Measurements from ENCODE around the gene APOM. TPM values are rescaled to one million over a fixed set of nuclear protein-coding genes. Genes with fewer than 3 reads are reported as not detected.

Gene APOM
- total and polyA plus RNA-seq, 7 experiments from 2014 or later = 0.78 to 5.0 (median 3.6) TPM

GRCh38 chr6:31633447-31633846 is 22.2 kb upstream of the APOM start:
- POLR2A ChIA-PET = interaction anchor here (1.0 to 1.1 kb wide), 2 partner anchors 18 to 51 kb away, joined by 3 read pairs; partner anchors contain the start of gene LTB
- Mint-ChIP-seq H3K27me3 (no peaks in the 10 kb centered on the region), H3K27ac (peak overlapping the region in 1 of 9 donors; percentile 51), H3K4me1 (peaks cover 0 to 5% (median 0%) of the 10 kb centered on the region in 7 donors), H3K4me3 (no peak overlapping the region), H3K9me3 (no peaks in the 10 kb centered on the region), H3K36me3 (peaks cover 8 to 50% (median 19%) of the 10 kb centered on the region in 5 donors)
- DNase-seq = no peak
- CTCF ChIA-PET = interaction anchor here (1.7 kb wide), 1 partner anchor 18 kb away, joined by 4 read pairs; no protein-coding TSS in a partner anchor
- no peak for ATAC-seq
- no peaks in the 10 kb centered on the region for H3K9me3 ChIP-seq (ENCODE audit: control insufficient read depth in 2 of 3, low read length in 3 of 3)
- no peaks in the 10 kb centered on the region for H3K27me3 ChIP-seq (ENCODE audit: control insufficient read depth in 2 of 2, insufficient read depth in 2 of 2, low read length in 2 of 2)
- H3K36me3 ChIP-seq (ENCODE audit: control insufficient read depth in 2 of 3, insufficient read depth in 3 of 3, low read length in 3 of 3) = peaks cover 15 to 97% (median 21%) of the 10 kb centered on the region in 3 experiments
- H3K4me3 ChIP-seq (ENCODE audit: low read length) = no peak overlapping the region
- intact Hi-C loops (cut with micrococcal nuclease) = no loop called here
- H3K4me1 ChIP-seq (ENCODE audit: control insufficient read depth in 2 of 2, insufficient read depth in 2 of 2, low read length in 2 of 2) = no peaks in the 10 kb centered on the region
- no peak overlapping the region for H3K27ac ChIP-seq (ENCODE audit: low read depth, low read length)

- Histone ChIP-seq H3K9me3 (ENCODE audit: control insufficient read depth in 2 of 3, low read length in 3 of 3) (no peaks in the 10 kb centered on the region), H3K27ac (ENCODE audit: low read depth, low read length) (no peak overlapping the region), H3K36me3 (ENCODE audit: control insufficient read depth in 2 of 3, insufficient read depth in 3 of 3, low read length in 3 of 3) (peaks cover 15 to 94% (median 18%) of the 10 kb centered on the region in 3 experiments), H3K4me3 (ENCODE audit: low read length) (no peak overlapping the region), H3K4me1 (ENCODE audit: control insufficient read depth in 2 of 2, insufficient read depth in 2 of 2, low read length in 2 of 2) (no peaks in the 10 kb centered on the region), H3K27me3 (ENCODE audit: control insufficient read depth in 2 of 2, insufficient read depth in 2 of 2, low read length in 2 of 2) (no peaks in the 10 kb centered on the region)
- Mint-ChIP-seq H3K27ac (peak overlapping the region in 3 of 9 donors; percentile 27 to 76 (median 46)), H3K27me3 (no peaks in the 10 kb centered on the region), H3K36me3 (peaks cover 8 to 44% (median 19%) of the 10 kb centered on the region in 5 donors), H3K9me3 (no peaks in the 10 kb centered on the region), H3K4me1 (peaks cover 0 to 5% (median 0%) of the 10 kb centered on the region in 7 donors), H3K4me3 (no peak overlapping the region)
- intact Hi-C loops (cut with micrococcal nuclease) = no loop called here
- ATAC-seq (no peak), DNase-seq (no peak)
- POLR2A ChIA-PET = interaction anchor here (0.9 to 1.0 kb wide), 2 partner anchors 52 to 54 kb away, joined by 3 read pairs; partner anchors contain the start of gene LTB
- CTCF ChIA-PET = interaction anchor here (1.7 kb wide), 1 partner anchor 17 kb away, joined by 4 read pairs; no protein-coding TSS in a partner anchor
These were observed 21.6 kb upstream of the APOM start for GRCh38 chr6:31634131-31634530.

- Histone ChIP-seq H3K36me3 (ENCODE audit: control insufficient read depth in 2 of 3, insufficient read depth in 3 of 3, low read length in 3 of 3) (peaks cover 19 to 94% (median 22%) of the 10 kb centered on the region in 3 experiments), H3K27ac (ENCODE audit: low read depth, low read length) (no peak overlapping the region), H3K4me3 (ENCODE audit: low read length) (no peak overlapping the region), H3K9me3 (ENCODE audit: control insufficient read depth in 2 of 3, low read length in 3 of 3) (no peaks in the 10 kb centered on the region), H3K27me3 (ENCODE audit: control insufficient read depth in 2 of 2, insufficient read depth in 2 of 2, low read length in 2 of 2) (no peaks in the 10 kb centered on the region), H3K4me1 (ENCODE audit: control insufficient read depth in 2 of 2, insufficient read depth in 2 of 2, low read length in 2 of 2) (no peaks in the 10 kb centered on the region)
- Mint-ChIP-seq H3K4me3 (no peak overlapping the region), H3K27ac (peak overlapping the region in 4 of 9 donors; percentile 40 to 60 (median 51)), H3K27me3 (no peaks in the 10 kb centered on the region), H3K9me3 (no peaks in the 10 kb centered on the region), H3K4me1 (peaks cover 0 to 10% (median 0%) of the 10 kb centered on the region in 7 donors), H3K36me3 (peaks cover 8 to 41% (median 19%) of the 10 kb centered on the region in 5 donors)
- intact Hi-C loops (cut with micrococcal nuclease) = no loop called here
- ATAC-seq = peak; percentile 23
- DNase-seq = no peak
- ChIA-PET CTCF (interaction anchor here (0.7 to 1.7 kb wide), 2 partner anchors 16 to 37 kb away, joined by 3 to 4 read pairs; no protein-coding TSS in a partner anchor), POLR2A (interaction anchor here (0.8 kb wide), 1 partner anchor 37 kb away, joined by 3 read pairs; no protein-coding TSS in a partner anchor)
These were observed 20.6 kb upstream of the APOM start for GRCh38 chr6:31634969-31635575.

GRCh38 chr6:31636698-31637596 is 18.7 kb upstream of the APOM start:
- Histone ChIP-seq H3K27me3 (ENCODE audit: control insufficient read depth in 2 of 2, insufficient read depth in 2 of 2, low read length in 2 of 2) (no peaks in the 10 kb centered on the region), H3K36me3 (ENCODE audit: control insufficient read depth in 2 of 3, insufficient read depth in 3 of 3, low read length in 3 of 3) (peaks cover 33 to 94% (median 33%) of the 10 kb centered on the region in 3 experiments), H3K4me1 (ENCODE audit: control insufficient read depth in 2 of 2, insufficient read depth in 2 of 2, low read length in 2 of 2) (no peaks in the 10 kb centered on the region), H3K4me3 (ENCODE audit: low read length) (no peak overlapping the region), H3K27ac (ENCODE audit: low read depth, low read length) (no peak overlapping the region), H3K9me3 (ENCODE audit: control insufficient read depth in 2 of 3, low read length in 3 of 3) (no peaks in the 10 kb centered on the region)
- Mint-ChIP-seq H3K36me3 (peaks cover 0 to 45% (median 12%) of the 10 kb centered on the region in 5 donors), H3K27me3 (no peaks in the 10 kb centered on the region), H3K4me1 (peaks cover 0 to 10% (median 0%) of the 10 kb centered on the region in 7 donors), H3K27ac (peak overlapping the region in 4 of 9 donors; percentile 51 to 56 (median 54)), H3K9me3 (no peaks in the 10 kb centered on the region), H3K4me3 (no peak overlapping the region)
- ChIA-PET CTCF (no interaction called here), POLR2A (interaction anchor here (1.2 to 2.4 kb wide), 2 partner anchors 12 to 15 kb away, joined by 4 to 12 read pairs; partner anchors contain the start of gene PRRC2A)
- intact Hi-C loops (cut with micrococcal nuclease) = no loop called here
- ATAC-seq (no peak), DNase-seq (no peak)

GRCh38 chr6:31639043-31639442 is 16.7 kb upstream of the APOM start:
- no peaks in the 10 kb centered on the region for H3K4me1 ChIP-seq (ENCODE audit: control insufficient read depth in 2 of 2, insufficient read depth in 2 of 2, low read length in 2 of 2)
- Mint-ChIP-seq H3K9me3 (no peaks in the 10 kb centered on the region), H3K4me3 (no peak overlapping the region), H3K4me1 (peaks cover 0 to 9% (median 0%) of the 10 kb centered on the region in 7 donors), H3K27me3 (no peaks in the 10 kb centered on the region), H3K27ac (peak overlapping the region in 2 of 9 donors; percentile 11 to 59), H3K36me3 (peaks cover 0 to 45% (median 12%) of the 10 kb centered on the region in 5 donors)
- no peak for ATAC-seq
- H3K36me3 ChIP-seq (ENCODE audit: control insufficient read depth in 2 of 3, insufficient read depth in 3 of 3, low read length in 3 of 3) = peaks cover 26 to 94% (median 28%) of the 10 kb centered on the region in 3 experiments
- no peak overlapping the region for H3K27ac ChIP-seq (ENCODE audit: low read depth, low read length)
- intact Hi-C loops (cut with micrococcal nuclease) = loop anchor here in 1 of 2 donors (2.0 kb wide), 1 partner anchor 18 kb away; the partner anchor contains the start of gene PRRC2A
- ChIA-PET CTCF (interaction anchor here (0.6 kb wide), 1 partner anchor 284 kb away, joined by 5 read pairs; no protein-coding TSS in a partner anchor), POLR2A (interaction anchor here (1.2 to 2.4 kb wide), 3 partner anchors 11 to 17 kb away, joined by 7 to 15 read pairs (median 12); partner anchors contain the start of genes BAG6 and PRRC2A)
- no peak for DNase-seq
- no peak overlapping the region for H3K4me3 ChIP-seq (ENCODE audit: low read length)
- H3K27me3 ChIP-seq (ENCODE audit: control insufficient read depth in 2 of 2, insufficient read depth in 2 of 2, low read length in 2 of 2) = no peaks in the 10 kb centered on the region
- no peaks in the 10 kb centered on the region for H3K9me3 ChIP-seq (ENCODE audit: control insufficient read depth in 2 of 3, low read length in 3 of 3)

GRCh38 chr6:31639449-31639861 is 16.2 kb upstream of the APOM start:
- no peaks in the 10 kb centered on the region for H3K27me3 Mint-ChIP-seq

More at GRCh38 chr6:31639449-31639861, 16.2 kb upstream of the APOM start:
- Mint-ChIP-seq H3K9me3 (no peaks in the 10 kb centered on the region), H3K27ac (peak overlapping the region in 1 of 9 donors; percentile 49), H3K4me1 (peaks cover 0 to 7% (median 0%) of the 10 kb centered on the region in 7 donors), H3K4me3 (no peak overlapping the region), H3K36me3 (peaks cover 0 to 45% (median 12%) of the 10 kb centered on the region in 5 donors)
- Histone ChIP-seq H3K4me1 (ENCODE audit: control insufficient read depth in 2 of 2, insufficient read depth in 2 of 2, low read length in 2 of 2) (no peaks in the 10 kb centered on the region), H3K36me3 (ENCODE audit: control insufficient read depth in 2 of 3, insufficient read depth in 3 of 3, low read length in 3 of 3) (peaks cover 26 to 94% (median 28%) of the 10 kb centered on the region in 3 experiments), H3K27ac (ENCODE audit: low read depth, low read length) (no peak overlapping the region), H3K27me3 (ENCODE audit: control insufficient read depth in 2 of 2, insufficient read depth in 2 of 2, low read length in 2 of 2) (no peaks in the 10 kb centered on the region), H3K4me3 (ENCODE audit: low read length) (no peak overlapping the region), H3K9me3 (ENCODE audit: control insufficient read depth in 2 of 3, low read length in 3 of 3) (no peaks in the 10 kb centered on the region)
- DNase-seq (no peak), ATAC-seq (no peak)
- POLR2A ChIA-PET = interaction anchor here (0.6 to 2.4 kb wide), 4 partner anchors 12 to 18 kb away, joined by 3 to 15 read pairs (median 10); partner anchors contain the start of genes BAG6 and PRRC2A
- CTCF ChIA-PET = interaction anchor here (0.6 to 0.7 kb wide), 2 partner anchors 284 to 1537 kb away, joined by 3 to 5 read pairs; no protein-coding TSS in a partner anchor
- intact Hi-C loops (cut with micrococcal nuclease) = loop anchor here in 1 of 2 donors (2.0 kb wide), 1 partner anchor 19 kb away; the partner anchor contains the start of gene PRRC2A

Measured in naive thymus-derived CD4-positive, alpha-beta T cell (primary cell).